BLaER1 (cell line): ENCODE data around the gene NPRL2.
A peak's percentile ranks its signal among the peaks of the same experiment; 100 is the strongest.

Source experiments
- H3K27ac ChIP-seq: shearing (Covaris generic); formaldehyde crosslinking; 2 replicates; pipeline ENCODE4 v1.8.1; 2022
- H3K27me3 ChIP-seq: shearing (Covaris generic); formaldehyde crosslinking; 2 replicates; pipeline ENCODE4 v1.8.1; 2022
- H3K36me3 ChIP-seq: shearing (Covaris generic); formaldehyde crosslinking; 2 replicates; pipeline ENCODE4 v1.8.1; 2022
- H3K4me1 ChIP-seq: shearing (Covaris generic); formaldehyde crosslinking; 2 replicates; pipeline ENCODE4 v1.8.1; 2022
- H3K4me2 ChIP-seq: shearing (Covaris generic); formaldehyde crosslinking; 2 replicates; pipeline ENCODE4 v1.8.1; 2022
- H3K4me3 ChIP-seq: shearing (Covaris generic); formaldehyde crosslinking; 2 replicates; pipeline ENCODE4 v1.8.1; 2022
- H3K9ac ChIP-seq: shearing (Covaris generic); formaldehyde crosslinking; 2 replicates; pipeline ENCODE4 v1.8.1; 2022
- H3K9me3 ChIP-seq: shearing (Covaris generic); formaldehyde crosslinking; 2 replicates; pipeline ENCODE4 v1.8.1; 2022
- H4K20me1 ChIP-seq: shearing (Covaris generic); formaldehyde crosslinking; 2 replicates; pipeline ENCODE4 v1.8.1; 2022
- Cebpa-rat ChIP-seq: shearing (Covaris generic); IDR thresholded peaks from 2 replicates; pipeline ENCODE4 v1.8.1; 2022

Gene NPRL2

DNA sequence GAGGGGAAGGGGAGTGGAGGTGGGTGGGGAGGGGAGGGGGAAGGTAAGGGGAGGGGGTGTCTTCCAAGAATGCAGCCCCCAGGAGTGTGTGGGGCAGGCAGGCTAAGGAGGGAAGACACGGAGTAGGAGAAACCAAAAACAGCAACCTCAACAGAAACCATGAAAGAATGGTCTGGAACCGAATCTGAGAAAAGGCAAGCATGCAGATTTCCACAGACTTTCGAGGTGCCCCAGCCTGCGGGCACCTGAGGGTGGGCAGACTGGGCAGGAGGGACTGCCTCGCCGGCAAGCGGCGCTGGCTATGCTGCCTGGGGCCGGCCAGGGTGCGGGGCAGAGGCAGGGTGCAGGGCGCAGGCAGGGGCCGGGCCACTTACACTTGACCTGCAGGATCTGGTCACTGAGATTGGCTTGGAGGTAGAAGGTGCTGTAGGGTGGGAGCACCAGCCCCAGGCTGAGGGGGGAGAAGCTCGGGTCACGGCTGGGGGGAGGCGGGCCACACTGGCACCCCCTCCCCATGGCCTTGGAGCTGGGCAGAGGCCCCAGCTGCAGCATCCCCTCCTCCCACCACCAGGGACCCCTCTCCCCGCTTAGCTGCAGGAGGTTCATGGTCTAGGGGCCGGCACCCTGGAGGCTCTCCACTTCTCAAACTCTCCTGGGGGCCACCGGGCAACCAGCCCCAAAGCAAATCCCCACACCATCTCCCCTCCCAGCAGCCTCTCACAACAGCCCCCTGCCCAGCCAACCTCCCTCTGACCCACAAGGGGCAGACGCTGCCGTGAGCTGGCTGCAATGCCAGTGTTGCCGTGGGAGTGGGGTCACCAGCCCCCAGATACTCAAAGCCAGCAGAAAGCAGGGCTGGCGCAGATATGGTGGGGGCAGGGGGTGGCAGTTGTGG is 24.0 kb upstream of the NPRL2 start:
- Histone ChIP-seq H3K4me3 (no peak overlapping the region), H3K27ac (peak overlapping the region; percentile 35), H3K36me3 (no peaks in the 10 kb centered on the region), H4K20me1 (no peaks in the 10 kb centered on the region), H3K9me3 (no peaks in the 10 kb centered on the region), H3K4me2 (peak overlapping the region; percentile 40), H3K27me3 (no peaks in the 10 kb centered on the region), H3K4me1 (peaks cover 35% of the 10 kb centered on the region), H3K9ac (no peak overlapping the region)
- no peak for TF ChIP-seq Cebpa-rat

DNA sequence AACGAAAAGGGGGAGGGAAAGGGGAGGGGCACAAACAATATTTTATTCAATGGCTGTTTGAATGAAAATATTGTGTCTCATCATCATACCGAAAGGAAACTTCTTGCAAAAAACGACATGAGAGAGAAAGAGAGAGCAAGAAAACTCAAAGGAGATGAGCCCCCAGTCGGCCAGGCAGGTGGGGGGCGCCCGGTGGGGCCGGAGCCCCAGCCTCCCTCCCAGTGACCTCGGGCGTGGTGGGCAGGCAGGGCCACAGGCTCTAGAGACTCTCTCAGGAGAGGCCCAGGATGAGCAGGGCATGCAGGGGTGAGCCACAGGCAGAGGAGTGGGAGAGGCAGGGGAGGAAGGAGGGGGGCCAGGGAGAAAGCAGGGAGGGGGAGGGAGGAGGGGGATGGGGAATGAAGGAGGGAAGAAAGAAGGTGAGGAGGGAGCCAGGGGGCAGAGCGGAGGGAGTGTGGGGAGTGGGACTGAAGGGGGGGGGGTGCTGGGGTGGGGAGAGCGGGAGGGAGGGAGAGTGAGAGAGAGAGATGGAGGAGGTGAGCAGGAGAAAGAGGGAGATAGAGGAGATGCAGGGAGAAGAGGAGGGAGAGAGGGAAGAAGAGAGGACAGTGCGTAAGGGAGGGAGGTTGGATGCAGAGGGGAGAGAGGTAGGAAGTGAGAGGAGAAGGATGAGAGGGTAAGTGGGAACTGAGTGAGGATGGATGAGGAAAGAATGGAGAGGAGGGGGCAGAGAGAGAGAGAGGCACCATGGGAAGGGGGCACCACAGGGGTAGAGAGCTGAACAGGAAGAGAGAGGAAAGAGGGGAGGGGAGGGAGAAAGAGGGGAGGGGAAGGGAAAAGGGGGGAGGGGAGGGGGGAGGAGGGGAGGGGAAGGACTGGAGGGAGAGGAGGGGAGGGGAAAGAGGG is 22.8 kb upstream of the NPRL2 start:
- Histone ChIP-seq H3K4me3 (no peak overlapping the region), H3K27me3 (no peaks in the 10 kb centered on the region), H3K9me3 (no peaks in the 10 kb centered on the region), H3K9ac (0 out of 2 replicates have a peak overlapping the region, but pooled peaks have one; percentile 10), H3K36me3 (no peaks in the 10 kb centered on the region), H3K27ac (no peak overlapping the region), H3K4me1 (peaks cover 41% of the 10 kb centered on the region), H4K20me1 (no peaks in the 10 kb centered on the region), H3K4me2 (no peak overlapping the region; the same call in 1 of the 2 replicates)
- TF ChIP-seq Cebpa-rat: no peak

DNA sequence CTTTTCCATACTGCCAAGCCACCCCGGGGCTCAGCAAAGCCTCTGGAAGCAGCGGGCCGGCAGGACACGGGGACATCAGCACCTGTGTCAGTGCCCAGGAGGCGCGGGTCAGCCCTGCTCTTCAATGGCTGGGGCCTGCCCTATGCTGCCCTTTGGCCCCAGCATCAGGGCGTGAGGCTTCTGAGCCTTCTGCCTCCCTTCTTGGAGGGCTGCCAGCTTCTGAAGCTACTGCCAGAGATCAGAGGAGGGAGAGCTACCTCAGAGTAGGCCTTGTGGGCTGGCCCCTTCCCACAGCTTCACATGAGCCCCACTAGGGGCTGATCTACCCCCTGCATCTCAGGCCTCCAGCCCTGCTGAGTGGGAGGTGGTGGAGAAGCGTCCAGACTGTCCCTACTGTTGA is 21.8 kb upstream of the NPRL2 start:
- no peaks in the 10 kb centered on the region for H3K36me3 ChIP-seq
- H4K20me1 ChIP-seq: no peaks in the 10 kb centered on the region
- H3K9ac ChIP-seq: no peak overlapping the region; the same call in 1 of the 2 replicates
- no peaks in the 10 kb centered on the region for H3K27me3 ChIP-seq
- H3K27ac ChIP-seq: peak overlapping the region; percentile 53; the same call in 1 of the 2 replicates
- H3K4me3 ChIP-seq: no peak overlapping the region
- peak overlapping the region; percentile 43 for H3K4me2 ChIP-seq
- H3K9me3 ChIP-seq: no peaks in the 10 kb centered on the region
- peaks cover 46% of the 10 kb centered on the region for H3K4me1 ChIP-seq
- TF ChIP-seq Cebpa-rat: no peak

GRCh38 chr3:50371133-50371685 is 20.6 kb upstream of the NPRL2 start:
- H3K9me3 ChIP-seq: no peaks in the 10 kb centered on the region
- H3K27ac ChIP-seq: no peak overlapping the region
- no peak overlapping the region for H3K4me3 ChIP-seq
- H3K36me3 ChIP-seq: no peaks in the 10 kb centered on the region
- H3K9ac ChIP-seq: no peak overlapping the region
- H4K20me1 ChIP-seq: no peaks in the 10 kb centered on the region
- no peak overlapping the region for H3K4me2 ChIP-seq
- no peak for TF ChIP-seq Cebpa-rat
- H3K27me3 ChIP-seq: no peaks in the 10 kb centered on the region
- H3K4me1 ChIP-seq: peaks cover 51% of the 10 kb centered on the region

DNA sequence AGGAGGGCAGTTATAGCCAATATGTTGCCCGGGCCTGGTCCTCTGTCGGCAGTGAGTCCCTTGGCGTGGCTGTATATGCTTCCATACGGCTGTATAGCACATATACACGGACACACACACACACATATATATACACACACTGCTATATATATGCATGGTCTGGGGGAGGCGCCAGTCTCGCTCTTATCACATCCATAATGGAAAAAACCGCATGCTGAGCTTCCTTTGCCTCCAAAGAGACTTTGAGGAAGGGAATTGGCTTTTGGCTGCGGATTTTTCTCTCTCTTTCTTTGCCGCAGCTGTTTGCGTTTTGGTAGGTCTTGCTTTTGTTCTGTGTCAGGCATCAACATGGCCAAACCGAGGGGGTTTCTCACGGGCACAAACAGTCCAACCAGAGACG is 20.0 kb upstream of the NPRL2 start:
- Histone ChIP-seq H3K4me1 (peaks cover 51% of the 10 kb centered on the region), H3K27me3 (no peaks in the 10 kb centered on the region), H3K4me2 (no peak overlapping the region), H3K9ac (no peak overlapping the region), H3K36me3 (no peaks in the 10 kb centered on the region), H3K27ac (no peak overlapping the region), H3K9me3 (no peaks in the 10 kb centered on the region), H4K20me1 (no peaks in the 10 kb centered on the region), H3K4me3 (no peak overlapping the region)
- no peak for TF ChIP-seq Cebpa-rat

GRCh38 chr3:50369012-50369670 is 18.6 kb upstream of the NPRL2 start:
- Histone ChIP-seq H3K27ac (no peak overlapping the region; the same call in 1 of the 2 replicates), H4K20me1 (no peaks in the 10 kb centered on the region), H3K9me3 (no peaks in the 10 kb centered on the region), H3K4me3 (no peak overlapping the region), H3K9ac (no peak overlapping the region), H3K4me1 (peaks cover 50% of the 10 kb centered on the region), H3K36me3 (no peaks in the 10 kb centered on the region), H3K27me3 (no peaks in the 10 kb centered on the region), H3K4me2 (peak overlapping the region; percentile 24; the same call in 1 of the 2 replicates)
- no peak for TF ChIP-seq Cebpa-rat

DNA sequence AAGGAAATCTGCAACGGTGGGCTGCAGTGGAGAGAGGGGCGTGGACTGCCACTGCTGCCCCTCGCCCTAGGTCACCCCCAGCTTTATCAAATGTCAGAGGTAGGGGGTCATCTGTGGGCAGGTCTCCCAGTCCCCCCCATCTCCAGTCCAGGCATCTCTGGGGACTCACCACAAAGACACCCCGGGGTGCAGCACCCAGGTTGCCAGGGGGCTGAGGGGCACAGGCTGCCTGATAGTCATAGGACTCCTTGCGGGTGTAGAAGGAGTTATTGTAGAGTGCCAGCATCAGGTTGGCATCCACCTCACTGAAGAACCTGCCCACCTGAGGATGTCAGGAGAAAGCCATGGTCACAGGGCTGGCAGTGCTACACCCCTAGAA is 15.3 kb upstream of the NPRL2 start:
- Histone ChIP-seq H3K27ac (peak overlapping the region; percentile 84), H3K4me2 (peak overlapping the region; percentile 97), H3K9me3 (no peaks in the 10 kb centered on the region), H3K36me3 (no peaks in the 10 kb centered on the region), H4K20me1 (no peaks in the 10 kb centered on the region), H3K4me3 (peak overlapping the region; percentile 73), H3K27me3 (no peaks in the 10 kb centered on the region), H3K9ac (peak overlapping the region; percentile 81), H3K4me1 (peaks cover 39% of the 10 kb centered on the region)
- TF ChIP-seq Cebpa-rat: no peak

- Histone ChIP-seq H3K4me1 (peaks cover 39% of the 10 kb centered on the region), H3K27ac (peak overlapping the region; percentile 84), H3K9ac (peak overlapping the region; percentile 81), H3K27me3 (no peaks in the 10 kb centered on the region), H3K9me3 (no peaks in the 10 kb centered on the region), H3K4me2 (peak overlapping the region; percentile 97), H3K36me3 (no peaks in the 10 kb centered on the region), H3K4me3 (peak overlapping the region; percentile 73), H4K20me1 (no peaks in the 10 kb centered on the region)
- TF ChIP-seq Cebpa-rat: no peak
These were observed 14.7 kb upstream of the NPRL2 start for GRCh38 chr3:50365080-50365841.
